ENCODE measurements around the gene ERBB2.
A peak's percentile ranks its signal among the peaks of the same experiment; 100 is the strongest.
"Not testable (repeated sequence)": the region's sequence is repeated elsewhere in the genome, so short reads cannot be mapped to it uniquely, and the experiment has no call there.

The ERBB2 gene

GRCh38 chr17:39745335-39746144 is 45.7 kb downstream of the ERBB2 start:
- DNase-seq (ENCODE audit: low read depth), result no peak

- DNase-seq (ENCODE audit: low read depth), result no peak
Observed at GRCh38 chr17:39746145-39746461, 46.2 kb downstream of the ERBB2 start.

DNA sequence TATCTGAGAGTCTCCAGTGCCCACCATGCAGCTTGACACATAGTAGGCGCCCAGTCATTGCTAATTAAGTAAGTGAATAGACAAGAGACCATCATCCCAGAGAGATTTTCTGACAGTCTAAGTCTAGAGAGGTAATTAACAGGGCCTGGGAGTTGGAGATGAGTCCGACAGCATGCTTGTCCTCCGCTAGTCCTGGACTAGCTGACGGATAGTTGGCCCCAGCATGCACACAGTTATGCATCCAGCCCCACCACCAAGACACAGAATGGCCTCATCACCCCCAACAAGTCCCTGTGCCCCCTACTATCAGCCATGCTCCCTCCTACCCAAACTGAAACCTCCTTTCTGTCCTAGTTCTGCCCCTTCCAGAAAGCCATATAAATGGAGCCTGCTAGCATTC is 47.9 kb downstream of the ERBB2 start:
- DNase-seq (ENCODE audit: low read depth), result no peak

DNA sequence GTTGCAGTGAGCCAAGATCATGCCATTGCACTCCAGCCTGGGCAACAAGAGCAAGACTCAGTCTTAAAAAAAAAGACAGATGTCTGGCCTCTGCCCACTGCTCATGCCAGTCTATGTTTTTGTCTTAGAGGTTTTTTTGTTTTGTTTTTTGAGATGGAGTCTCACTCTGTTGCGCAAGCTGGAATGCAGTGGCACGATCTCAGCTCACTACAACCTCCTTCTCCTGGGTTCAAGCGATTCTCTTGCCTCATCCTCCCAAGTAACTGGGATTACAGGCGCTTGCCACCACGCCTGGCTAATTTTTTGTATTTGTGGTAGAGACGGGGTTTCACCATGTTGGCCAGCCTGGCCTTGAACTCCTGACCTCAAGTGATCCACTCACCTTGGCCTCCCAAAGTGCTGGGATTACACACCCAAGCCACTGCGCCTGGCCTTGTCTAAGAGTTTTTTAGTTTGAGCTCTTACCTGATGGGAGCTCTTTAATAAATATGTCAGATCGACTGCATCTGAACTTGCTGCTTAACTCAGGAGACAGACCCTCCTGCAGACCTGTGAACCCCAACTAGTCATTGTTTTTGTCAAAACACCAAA is 48.7 kb downstream of the ERBB2 start:
- not testable (repeated sequence) for DNase-seq (ENCODE audit: low read depth)

- no peak for DNase-seq (ENCODE audit: low read depth)
Observed at GRCh38 chr17:39750131-39751015, 50.5 kb downstream of the ERBB2 start.

- no peak for DNase-seq (ENCODE audit: low read depth)
Observed at GRCh38 chr17:39751016-39751543, 51.2 kb downstream of the ERBB2 start.

DNA sequence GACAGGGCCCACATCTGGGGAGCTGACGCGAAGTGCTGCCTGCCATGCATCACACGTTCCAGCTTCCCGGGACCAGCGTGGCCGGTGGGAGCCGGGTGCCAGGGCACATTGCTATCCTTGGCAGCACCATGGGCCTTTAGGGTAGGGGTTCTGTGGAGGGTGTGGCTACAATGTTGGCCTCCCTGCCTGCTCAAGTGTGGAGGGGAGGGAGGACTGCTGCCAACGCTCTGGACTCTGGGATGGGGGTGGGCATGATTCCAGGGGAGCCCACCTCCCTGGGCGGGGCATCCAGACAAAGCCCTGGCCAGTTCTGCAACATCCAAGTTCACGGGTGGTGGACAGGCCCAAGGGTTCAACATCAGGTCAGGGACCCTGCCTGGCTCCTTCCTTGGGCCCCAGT is 51.8 kb downstream of the ERBB2 start:
- DNase-seq (ENCODE audit: low read depth), result no peak

GRCh38 chr17:39752241-39752881 is 52.5 kb downstream of the ERBB2 start:
- no peak for DNase-seq (ENCODE audit: low read depth)

- DNase-seq (ENCODE audit: low read depth), result no peak
Observed at GRCh38 chr17:39753514-39754160, 53.8 kb downstream of the ERBB2 start.

GRCh38 chr17:39754161-39754957 is 54.5 kb downstream of the ERBB2 start:
- DNase-seq (ENCODE audit: low read depth), result peak; percentile 98

- DNase-seq (ENCODE audit: low read depth), result no peak
Observed at GRCh38 chr17:39754958-39755553, 55.2 kb downstream of the ERBB2 start.

- DNase-seq (ENCODE audit: low read depth), result peak; percentile 41
Observed at GRCh38 chr17:39755554-39756379, 55.9 kb downstream of the ERBB2 start.

DNA sequence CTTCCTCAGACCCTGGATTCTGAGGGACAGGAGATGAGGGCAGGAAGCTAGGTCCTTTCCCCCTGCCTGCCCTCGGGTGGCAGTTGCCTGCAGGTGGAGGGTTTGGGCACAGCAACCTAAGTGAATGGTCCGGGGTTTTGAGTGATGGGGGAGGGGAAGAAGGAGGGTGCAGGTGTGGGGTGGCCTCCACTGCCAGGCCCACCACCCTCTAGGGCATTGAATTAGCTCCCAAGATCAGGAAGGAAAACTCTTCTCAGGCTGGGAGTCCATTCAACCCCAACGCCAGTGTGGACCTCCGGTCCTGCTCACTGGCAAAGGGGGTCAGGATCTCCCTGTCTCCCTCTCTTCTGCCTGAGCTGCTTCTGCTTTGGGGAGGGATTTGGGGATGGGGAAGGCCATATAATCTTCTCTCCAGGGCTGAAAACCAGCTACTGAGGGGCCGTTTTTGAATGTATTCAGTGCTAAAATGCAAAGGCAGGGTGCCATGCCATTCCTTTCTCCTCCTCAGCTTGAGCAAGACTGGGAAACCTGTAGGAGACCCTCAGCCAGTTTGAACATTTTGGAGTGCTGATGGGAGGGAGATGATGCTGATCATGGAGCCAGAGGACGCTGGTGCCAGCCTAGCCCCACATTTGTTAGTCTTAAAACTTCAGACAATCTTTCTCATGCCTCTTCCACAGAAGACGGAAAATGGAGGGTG is 56.7 kb downstream of the ERBB2 start:
- DNase-seq (ENCODE audit: low read depth), result no peak

DNA sequence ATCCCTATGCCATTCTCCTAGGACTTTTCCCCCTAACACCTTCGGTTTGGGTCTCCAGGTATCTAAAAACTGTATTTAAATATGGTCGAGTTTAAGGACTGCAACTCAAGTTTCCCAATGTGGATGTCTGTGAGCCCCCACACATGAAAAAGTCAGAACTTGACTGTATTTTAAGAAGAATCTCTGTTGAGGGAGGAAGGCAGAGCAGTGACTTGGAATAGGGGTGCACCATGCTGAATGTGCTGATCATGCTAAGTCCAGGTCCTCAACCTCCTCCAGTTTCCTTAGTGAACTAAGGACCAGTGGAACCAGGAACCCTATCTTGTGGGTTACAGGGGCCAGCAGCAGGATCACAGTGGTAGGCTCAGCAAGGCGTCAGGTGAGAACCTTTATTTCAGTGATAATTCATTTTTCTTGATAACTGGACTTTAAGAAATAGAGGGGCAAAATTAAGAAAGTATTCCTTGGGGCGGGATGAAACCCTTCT is 57.4 kb downstream of the ERBB2 start:
- DNase-seq (ENCODE audit: low read depth), result no peak

DNA sequence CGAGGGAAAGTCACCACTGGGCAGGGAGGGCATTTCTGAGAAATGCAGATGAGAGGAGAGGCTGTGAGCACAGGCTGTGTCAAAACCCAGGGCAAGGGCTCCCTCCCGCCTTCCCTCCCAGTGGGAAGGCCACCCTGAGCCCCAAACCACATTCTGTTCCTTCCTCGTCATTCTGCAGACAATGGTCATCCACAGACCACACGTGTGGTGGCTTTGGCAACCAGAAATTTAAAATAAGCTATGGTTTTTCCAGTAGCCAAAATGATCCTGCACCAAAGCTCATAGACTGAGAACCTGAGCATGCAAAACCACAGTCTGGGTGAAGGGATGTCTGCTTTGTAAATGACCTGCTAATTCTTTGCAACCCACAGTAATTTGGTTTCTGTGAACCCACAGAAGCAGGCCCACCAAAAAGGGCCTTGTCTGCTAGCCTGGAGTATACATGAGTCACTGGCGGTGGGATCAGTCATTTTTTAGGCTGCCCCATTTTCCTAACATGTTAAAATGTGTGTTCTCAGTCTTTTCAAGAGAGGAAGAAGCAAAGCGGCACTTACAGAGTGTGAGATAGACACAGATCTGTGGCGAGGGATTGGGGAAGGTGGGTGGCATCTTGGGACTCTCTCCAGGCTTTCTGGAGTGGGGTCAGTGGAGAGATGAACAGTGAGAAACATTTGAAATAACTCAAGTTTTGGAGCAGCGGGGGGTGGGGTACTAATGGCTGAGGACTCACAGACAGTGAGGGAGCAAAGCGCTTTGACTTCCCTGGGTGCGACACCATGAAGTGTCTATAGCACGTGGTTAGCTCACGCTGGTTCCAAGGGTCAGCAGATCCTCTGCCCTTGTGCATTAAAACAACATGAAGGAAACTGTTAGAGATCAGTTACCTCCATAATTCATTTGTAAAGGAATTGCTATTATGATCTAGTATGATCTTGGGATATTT is 58.3 kb downstream of the ERBB2 start:
- DNase-seq (ENCODE audit: low read depth), result peak; percentile 63

DNA sequence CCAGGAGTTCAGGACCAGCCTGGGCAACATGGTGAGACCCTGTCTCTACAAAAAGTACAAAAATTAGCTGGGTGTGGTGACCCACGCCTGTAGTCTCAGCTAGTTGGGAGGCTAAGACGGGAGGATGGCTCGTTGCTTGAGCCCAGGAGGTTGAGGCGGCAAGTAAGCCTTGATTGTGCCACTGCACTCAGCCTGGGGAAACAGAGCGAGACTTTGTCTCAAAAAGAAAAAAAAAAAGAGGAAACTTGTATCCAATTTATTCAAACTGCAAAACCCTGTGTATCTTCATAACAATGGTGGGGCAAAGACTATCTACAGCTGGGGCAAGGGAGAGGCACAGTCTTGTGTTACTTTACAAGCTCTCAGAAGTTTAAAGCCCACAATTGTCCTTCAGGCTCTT is 59.3 kb downstream of the ERBB2 start:
- no peak for DNase-seq (ENCODE audit: low read depth)

GRCh38 chr17:39761861-39762496 is 62.1 kb downstream of the ERBB2 start:
- DNase-seq (ENCODE audit: low read depth), result no peak

Data from activated T-cell treated with anti-CD3 and anti-CD28 coated beads for 48 hours (primary cell).